ENCODE results near the gene PPM1A. TPM values are rescaled to one million over a fixed set of nuclear protein-coding genes. Genes with fewer than 3 reads are reported as not detected.

PPM1A gene
- total RNA-seq, 1 experiment from 2014 or later, result 41.7 TPM

DNA sequence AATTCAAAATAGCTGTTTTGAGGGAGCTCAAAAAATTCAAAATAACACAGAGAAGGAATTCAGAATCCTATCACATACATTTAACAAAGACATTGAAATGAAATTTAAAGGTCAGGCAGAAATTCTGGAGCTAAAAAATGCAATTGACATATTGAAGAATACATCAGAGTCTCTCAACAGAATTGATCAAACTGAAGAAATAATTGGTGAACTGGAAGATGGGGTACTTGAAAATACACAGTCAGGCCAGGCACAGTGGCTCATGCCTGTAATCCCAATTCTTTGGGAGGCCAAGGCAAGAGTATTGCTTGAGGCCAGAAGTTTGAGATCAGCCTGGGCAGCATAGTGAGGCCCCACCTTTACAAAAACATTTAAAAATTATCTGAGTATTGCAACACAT lies 49.7 kb upstream of the PPM1A start:
- Mint-ChIP-seq H3K36me3 (ENCODE audit: insufficient read depth in 1 of 3, low read depth in 3 of 3) (0 out of 7 replicates have a peak, but pooled peaks cover 0 to 5% (median 0%) of the 10 kb centered on the region in 3 experiments), H3K27me3 (ENCODE audit: low read depth) (no peaks in the 10 kb centered on the region), H3K9me3 (peaks cover 4 to 12% of the 10 kb centered on the region in 2 experiments; a peak in 2 of 5 replicates), H3K4me1 (peaks cover 17 to 19% of the 10 kb centered on the region in 2 experiments), H3K4me3 (no peak overlapping the region), H3K27ac (no peak overlapping the region)
- no peak overlapping the region for H2BK12ac ChIP-seq (ENCODE audit: insufficient read length, low read depth, low read length)
- no peaks in the 10 kb centered on the region for H3K27me3 ChIP-seq (ENCODE audit: insufficient read depth, low read length)
- no peak overlapping the region for H4K5ac ChIP-seq (ENCODE audit: insufficient read length, low read depth, low read length)
- no peak overlapping the region for H2BK15ac ChIP-seq (ENCODE audit: low read depth, low read length)
- no peak overlapping the region for H3K18ac ChIP-seq (ENCODE audit: insufficient read length, low read depth, low read length)
- no peak overlapping the region for H2AK5ac ChIP-seq (ENCODE audit: insufficient read length, low read length)
- H3K14ac ChIP-seq (ENCODE audit: insufficient read depth, low read length), result no peak overlapping the region
- H2BK20ac ChIP-seq (ENCODE audit: low read depth, low read length, poor library complexity, severe bottlenecking), result no peak overlapping the region
- no peak overlapping the region for H3K4me2 ChIP-seq (ENCODE audit: insufficient read depth, insufficient read length, low read length)
- no peak overlapping the region for H3T11ph ChIP-seq (ENCODE audit: low read length)
- H3K4me1 ChIP-seq (ENCODE audit: insufficient read depth, low read length), result no peaks in the 10 kb centered on the region; the same call in 1 of the 2 replicates
- H4K91ac ChIP-seq (ENCODE audit: insufficient read length, low read depth, low read length), result no peak overlapping the region
- H3K9me3 ChIP-seq (ENCODE audit: control insufficient read depth, low read depth, low read length), result no peaks in the 10 kb centered on the region
- H3K56ac ChIP-seq (ENCODE audit: insufficient read length, low read depth, low read length), result no peak overlapping the region
- H3K79me1 ChIP-seq (ENCODE audit: insufficient read depth, low read depth, low read length, poor library complexity, severe bottlenecking), result no peaks in the 10 kb centered on the region
- no peak overlapping the region for H3K27ac ChIP-seq (ENCODE audit: insufficient read length, low read depth, low read length)
- H4K20me1 ChIP-seq (ENCODE audit: control insufficient read depth, insufficient read depth, insufficient read length), result no peaks in the 10 kb centered on the region
- no peak overlapping the region for H3K23ac ChIP-seq (ENCODE audit: insufficient read length, low read depth, low read length)
- H3K23me2 ChIP-seq (ENCODE audit: insufficient read length, low read depth, low read length, poor library complexity, severe bottlenecking), result no peaks in the 10 kb centered on the region
- no peak overlapping the region for H2BK5ac ChIP-seq (ENCODE audit: insufficient read length, low read length)
- no peak overlapping the region for H3K9ac ChIP-seq (ENCODE audit: extremely low read depth, insufficient read length, low read length)
- H2BK120ac ChIP-seq (ENCODE audit: low read depth, low read length, poor library complexity, severe bottlenecking), result no peak overlapping the region
- no peak overlapping the region for H2AFZ ChIP-seq (ENCODE audit: low read length)
- no peak overlapping the region for H4K8ac ChIP-seq (replicated peaks; ENCODE audit: insufficient read length, low read depth, low read length)
- no peak overlapping the region for H3K4ac ChIP-seq (ENCODE audit: low read depth, low read length)
- no peak for DNase-seq
- TF ChIP-seq, protein P1, sequence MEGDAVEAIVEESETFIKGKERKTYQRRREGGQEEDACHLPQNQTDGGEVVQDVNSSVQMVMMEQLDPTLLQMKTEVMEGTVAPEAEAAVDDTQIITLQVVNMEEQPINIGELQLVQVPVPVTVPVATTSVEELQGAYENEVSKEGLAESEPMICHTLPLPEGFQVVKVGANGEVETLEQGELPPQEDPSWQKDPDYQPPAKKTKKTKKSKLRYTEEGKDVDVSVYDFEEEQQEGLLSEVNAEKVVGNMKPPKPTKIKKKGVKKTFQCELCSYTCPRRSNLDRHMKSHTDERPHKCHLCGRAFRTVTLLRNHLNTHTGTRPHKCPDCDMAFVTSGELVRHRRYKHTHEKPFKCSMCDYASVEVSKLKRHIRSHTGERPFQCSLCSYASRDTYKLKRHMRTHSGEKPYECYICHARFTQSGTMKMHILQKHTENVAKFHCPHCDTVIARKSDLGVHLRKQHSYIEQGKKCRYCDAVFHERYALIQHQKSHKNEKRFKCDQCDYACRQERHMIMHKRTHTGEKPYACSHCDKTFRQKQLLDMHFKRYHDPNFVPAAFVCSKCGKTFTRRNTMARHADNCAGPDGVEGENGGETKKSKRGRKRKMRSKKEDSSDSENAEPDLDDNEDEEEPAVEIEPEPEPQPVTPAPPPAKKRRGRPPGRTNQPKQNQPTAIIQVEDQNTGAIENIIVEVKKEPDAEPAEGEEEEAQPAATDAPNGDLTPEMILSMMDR (conservative IDR thresholded peaks at IDR 0.05), result no peak
- H3K79me2 ChIP-seq (ENCODE audit: insufficient read depth, low read length), result no peaks in the 10 kb centered on the region

Measured in H9 (cell line).